Kidney (tissue), 14 donors: ENCODE data around the gene FAM110A. TPM values are rescaled to one million over a fixed set of nuclear protein-coding genes. Genes with fewer than 3 reads are reported as not detected.

Experiments
- DNase-seq, 5 donors: peaks; one replicate each; pipeline ENCODE4 v3.0.0-alpha.2; 2013 to 2020
- FAIRE-seq: peaks from 2 replicates; lab custom pipeline; 2012; peaks lifted over from hg19 to GRCh38; lab: Jason Lieb, UNC
- H3K27ac ChIP-seq, 2 donors: one replicate each; pipeline ENCODE4 v1.7.0; 2013; ENCODE audit warnings: low read depth in 2 of 2, low read length in 2 of 2, inconsistent platforms in 1 of 2
- H3K27me3 ChIP-seq: one replicate; pipeline ENCODE4 v1.7.1; 2013; ENCODE audit warnings: low read length, inconsistent platforms; ENCODE audit not compliant: control insufficient read depth, insufficient read depth
- H3K36me3 ChIP-seq, 3 donors: one replicate each; pipeline versions ENCODE4 v1.7.0 to v1.7.1; 2013; ENCODE audit warnings: low read length in 3 of 3, control low read depth in 1 of 3, inconsistent platforms in 1 of 3; ENCODE audit not compliant: insufficient read depth in 3 of 3, control insufficient read depth in 2 of 3
- H3K4me1 ChIP-seq, 3 donors: one replicate each; pipeline versions ENCODE4 v1.7.0 to v1.7.1; 2013; ENCODE audit warnings: low read length in 3 of 3, inconsistent platforms in 1 of 3, low read depth in 1 of 3; ENCODE audit not compliant: control insufficient read depth in 2 of 3, insufficient read depth in 2 of 3
- H3K4me3 ChIP-seq, 3 donors: one replicate each; pipeline versions ENCODE4 v1.7.0 to v1.8.1; 2013; ENCODE audit warnings: low read length in 3 of 3, control low read depth in 1 of 3, inconsistent platforms in 1 of 3
- H3K9ac ChIP-seq, 3 donors: one replicate each; pipeline versions ENCODE4 v1.7.0 to v1.7.1; 2013; ENCODE audit warnings: low read length in 3 of 3, control low read depth in 1 of 3, inconsistent platforms in 1 of 3
- H3K9me3 ChIP-seq, 3 donors: one replicate each; pipeline versions ENCODE4 v1.7.0 to v1.7.1; 2013; ENCODE audit warnings: low read length in 3 of 3, control low read depth in 1 of 3, inconsistent platforms in 1 of 3; ENCODE audit not compliant: control insufficient read depth in 2 of 3, insufficient read depth in 1 of 3
- CTCF ChIP-seq: IDR thresholded peaks from 3 replicates; pipeline ENCODE4 v1.5.1; 2012; ENCODE audit warnings: mild to moderate bottlenecking, moderate library complexity, borderline replicate concordance; ENCODE audit not compliant: insufficient read depth; ENCODE audit errors: extremely low read depth
- intact Hi-C: fragments of 100-400 bp; cut with DNase I; formaldehyde crosslinking; loops from one replicate; pipeline ENCODE4 v1.11.1; 2022
- polyA plus RNA-seq: library from polyadenylated mRNA; stranded (reverse); fragments of 350-450 nt; fragmentation: Illumina TruSeq; extraction: RNeasy Lipid Tissue Mini Kit (QIAGEN cat#74804); gene quantifications from one replicate; pipeline ENCODE4 v1.2.3, GENCODE V29; 2014; ENCODE audit warnings: low read depth, low replicate concordance; ENCODE audit not compliant: insufficient read depth
- total RNA-seq: library from RNA; stranded (reverse); fragmentation: NEBNext Ultra II Directional; extraction: Animal tissue kit (Norgen Biotek cat#: 25700); gene quantifications from one replicate; pipeline ENCODE4 v1.2.1, GENCODE V29; 2021
- donor health status: control.
- donor health status: control.
- donor health status: control.
- donor health status: control.
- donor health status: control.
- donor health status: DM: yes; HTN: yes; CAD: no.
- donor health status: Normal renal cell carcinoma (clear cell type).

FAM110A gene
- total and polyA plus RNA-seq, 2 donors from 2014 or later = 10.2 to 12.6 TPM

GRCh38 chr20:884983-885952 lies 51.8 kb downstream of the FAM110A start:
- DNase-seq (peak in 4 of 5 donors; percentile 76 to 83 (median 82)), FAIRE-seq (no peak)
- H3K36me3 ChIP-seq = no peaks in the 10 kb centered on the region
- no peaks in the 10 kb centered on the region for H3K9me3 ChIP-seq
- no peak for TF ChIP-seq CTCF
- no peak overlapping the region for H3K27ac ChIP-seq
- H3K27me3 ChIP-seq = no peaks in the 10 kb centered on the region
- peaks cover 0 to 2% (median 0%) of the 10 kb centered on the region in 3 donors for H3K4me1 ChIP-seq
- no peak overlapping the region for H3K9ac ChIP-seq
- H3K4me3 ChIP-seq = no peak overlapping the region
- intact Hi-C loops = no loop called here

- Histone ChIP-seq H3K4me1 (peaks cover 0 to 2% (median 0%) of the 10 kb centered on the region in 3 donors), H3K36me3 (no peaks in the 10 kb centered on the region), H3K9me3 (no peaks in the 10 kb centered on the region), H3K27me3 (no peaks in the 10 kb centered on the region), H3K27ac (no peak overlapping the region), H3K4me3 (no peak overlapping the region), H3K9ac (no peak overlapping the region)
- TF ChIP-seq CTCF = no peak
- no peak for DNase-seq
- intact Hi-C loops = no loop called here
- FAIRE-seq = no peak
These were observed 53.6 kb downstream of the FAM110A start for GRCh38 chr20:887137-887536.

GRCh38 chr20:888057-888456 lies 54.5 kb downstream of the FAM110A start:
- Histone ChIP-seq H3K9me3 (no peaks in the 10 kb centered on the region), H3K27ac (no peak overlapping the region), H3K36me3 (no peaks in the 10 kb centered on the region), H3K4me3 (no peak overlapping the region), H3K9ac (no peak overlapping the region), H3K4me1 (peaks cover 0 to 2% (median 0%) of the 10 kb centered on the region in 3 donors), H3K27me3 (no peaks in the 10 kb centered on the region)
- no peak for TF ChIP-seq CTCF
- FAIRE-seq (no peak), DNase-seq (no peak)
- intact Hi-C loops = no loop called here
